Neural progenitor cell (in vitro differentiated cells): ENCODE data around the gene RNF126. TPM values are rescaled to one million over a fixed set of nuclear protein-coding genes. Genes with fewer than 3 reads are reported as not detected.

Experiments used
- DNase-seq: peaks from one replicate; pipeline ENCODE4 v3.0.0-alpha.2; 2016; ENCODE audit warnings: low spot score
- H2AFZ ChIP-seq: fragments of 200-600 bp; sonication (generic); replicated peaks from 2 replicates; pipeline ENCODE4 v1.6.1; 2016; ENCODE audit warnings: antibody characterized with exemption
- H3F3A ChIP-seq: fragments of 200-600 bp; sonication (generic); 2 replicates; pipeline ENCODE4 v1.6.1; 2016; ENCODE audit warnings: antibody characterized with exemption, low read depth
- H3K27ac ChIP-seq: fragments of 200-600 bp; sonication (generic); 2 replicates; pipeline ENCODE4 v1.5.1; 2016; ENCODE audit warnings: mild to moderate bottlenecking
- H3K27me3 ChIP-seq: fragments of 200-600 bp; sonication (generic); 2 replicates; pipeline ENCODE4 v1.6.1; 2016; ENCODE audit warnings: mild to moderate bottlenecking, moderate library complexity
- H3K36me3 ChIP-seq: fragments of 200-600 bp; sonication (generic); 2 replicates; pipeline ENCODE4 v1.5.1; 2016
- H3K4me1 ChIP-seq: fragments of 200-600 bp; sonication (generic); 2 replicates; pipeline ENCODE4 v1.6.1; 2016; ENCODE audit warnings: mixed run types
- H3K4me2 ChIP-seq: fragments of 200-600 bp; sonication (generic); 2 replicates; pipeline ENCODE4 v1.6.1; 2016
- H3K4me3 ChIP-seq: fragments of 200-600 bp; sonication (generic); 2 replicates; pipeline ENCODE4 v1.5.1; 2016
- H3K79me2 ChIP-seq: fragments of 200-600 bp; sonication (generic); 2 replicates; pipeline ENCODE4 v1.6.1; 2016; ENCODE audit warnings: low read depth
- H3K9ac ChIP-seq: fragments of 200-600 bp; sonication (generic); 2 replicates; pipeline ENCODE4 v1.6.1; 2016
- H3K9me3 ChIP-seq: fragments of 200-600 bp; sonication (generic); 2 replicates; pipeline ENCODE4 v1.5.1; 2016; ENCODE audit warnings: low read depth
- H4K20me1 ChIP-seq: fragments of 200-600 bp; sonication (generic); 2 replicates; pipeline ENCODE4 v1.6.1; 2016; ENCODE audit warnings: low read depth
- H3K27ac Mint-ChIP-seq: 3 replicates; pipeline ENCODE4 v1.8.0; 2021; ENCODE audit warnings: mixed read lengths
- H3K27me3 Mint-ChIP-seq: 2 replicates; pipeline ENCODE4 v1.8.0; 2022; ENCODE audit warnings: low read depth, mild to moderate bottlenecking, inconsistent platforms, moderate library complexity, mixed read lengths; ENCODE audit not compliant: insufficient read depth
- H3K36me3 Mint-ChIP-seq: 3 replicates; pipeline ENCODE4 v1.8.0; 2021; ENCODE audit warnings: mixed read lengths
- H3K4me1 Mint-ChIP-seq: 3 replicates; pipeline ENCODE4 v1.8.0; 2021; ENCODE audit warnings: mixed read lengths
- H3K4me3 Mint-ChIP-seq: 3 replicates; pipeline ENCODE4 v1.8.0; 2021; ENCODE audit warnings: mild to moderate bottlenecking, moderate library complexity, mixed read lengths
- H3K9me3 Mint-ChIP-seq: 3 replicates; pipeline ENCODE4 v1.8.0; 2020; ENCODE audit warnings: mixed read lengths
- EZH2 ChIP-seq: fragments of 200-600 bp; sonication (generic); IDR thresholded peaks from 2 replicates; pipeline ENCODE4 v1.6.1; 2017; ENCODE audit warnings: antibody characterized with exemption, mild to moderate bottlenecking, moderate library complexity
- EZH2phosphoT487 ChIP-seq: fragments of 200-600 bp; sonication (generic); IDR thresholded peaks from 2 replicates; pipeline ENCODE4 v1.6.1; 2017; ENCODE audit warnings: antibody characterized with exemption
- total RNA-seq: library from RNA; depleted of rRNA; stranded (reverse); fragments of >200 nt; gene quantifications from 2 replicates; pipeline ENCODE4 v1.2.3, GENCODE V29; 2015; ENCODE audit warnings: low replicate concordance
- TF ChIP-seq, protein P1 (sequence below): fragments of 200-600 bp; sonication (generic); IDR thresholded peaks from 2 replicates; pipeline ENCODE4 v1.5.1; 2017; ENCODE audit warnings: antibody characterized with exemption, mild to moderate bottlenecking

Gene RNF126
- total RNA-seq, 1 donor from 2014 or later = 9.7 TPM

DNA sequence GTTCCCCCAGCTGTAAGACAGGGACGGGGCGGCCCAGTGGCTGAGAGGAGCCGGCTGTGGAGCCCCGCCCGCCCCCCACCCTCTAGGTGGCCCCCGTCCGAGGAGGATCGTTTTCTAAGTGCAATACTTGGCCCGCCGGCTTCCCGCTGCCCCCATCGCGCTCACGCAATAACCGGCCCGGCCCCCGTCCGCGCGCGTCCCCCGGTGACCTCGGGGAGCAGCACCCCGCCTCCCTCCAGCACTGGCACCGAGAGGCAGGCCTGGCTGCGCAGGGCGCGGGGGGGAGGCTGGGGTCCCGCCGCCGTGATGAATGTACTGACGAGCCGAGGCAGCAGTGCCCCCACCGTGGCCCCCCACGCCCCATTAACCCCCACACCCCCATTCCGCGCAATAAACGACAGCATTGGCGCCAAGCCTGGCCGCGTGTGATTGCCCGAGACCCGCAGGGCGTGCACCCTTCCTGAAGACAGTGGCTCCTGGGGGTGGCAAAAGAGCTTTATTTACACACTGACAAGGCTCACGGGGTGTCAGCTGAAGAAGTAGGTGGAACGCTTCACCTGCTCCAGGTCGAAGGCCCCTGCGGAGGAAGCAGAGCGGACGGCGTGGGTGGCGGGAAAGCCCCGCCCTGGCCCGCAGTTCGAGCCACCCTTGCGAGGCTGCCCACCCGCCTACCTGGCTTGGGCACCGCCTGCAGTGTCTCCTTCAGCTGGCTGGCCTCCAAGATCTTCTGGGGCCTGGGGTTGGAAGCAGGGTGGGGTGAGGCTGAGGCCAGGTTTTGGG is 46.1 kb downstream of the RNF126 start:
- no peak overlapping the region for H3K4me3 Mint-ChIP-seq
- H3K9me3 Mint-ChIP-seq = no peaks in the 10 kb centered on the region
- no peak for DNase-seq
- H3K36me3 ChIP-seq = no peaks in the 10 kb centered on the region
- H3K36me3 Mint-ChIP-seq = peaks cover 17% of the 10 kb centered on the region
- H3F3A ChIP-seq = no peaks in the 10 kb centered on the region
- no peaks in the 10 kb centered on the region for H3K79me2 ChIP-seq
- no peaks in the 10 kb centered on the region for H4K20me1 ChIP-seq
- H3K4me2 ChIP-seq = no peak overlapping the region
- H3K27ac ChIP-seq = no peak overlapping the region
- no peak overlapping the region for H3K9ac ChIP-seq
- no peaks in the 10 kb centered on the region for H3K27me3 ChIP-seq
- H3K27me3 Mint-ChIP-seq = peaks cover 3% of the 10 kb centered on the region
- H3K9me3 ChIP-seq = no peaks in the 10 kb centered on the region
- H2AFZ ChIP-seq = no peak overlapping the region
- H3K4me3 ChIP-seq = no peak overlapping the region
- H3K4me1 ChIP-seq = no peaks in the 10 kb centered on the region
- H3K4me1 Mint-ChIP-seq = no peaks in the 10 kb centered on the region
- TF ChIP-seq, protein P1, sequence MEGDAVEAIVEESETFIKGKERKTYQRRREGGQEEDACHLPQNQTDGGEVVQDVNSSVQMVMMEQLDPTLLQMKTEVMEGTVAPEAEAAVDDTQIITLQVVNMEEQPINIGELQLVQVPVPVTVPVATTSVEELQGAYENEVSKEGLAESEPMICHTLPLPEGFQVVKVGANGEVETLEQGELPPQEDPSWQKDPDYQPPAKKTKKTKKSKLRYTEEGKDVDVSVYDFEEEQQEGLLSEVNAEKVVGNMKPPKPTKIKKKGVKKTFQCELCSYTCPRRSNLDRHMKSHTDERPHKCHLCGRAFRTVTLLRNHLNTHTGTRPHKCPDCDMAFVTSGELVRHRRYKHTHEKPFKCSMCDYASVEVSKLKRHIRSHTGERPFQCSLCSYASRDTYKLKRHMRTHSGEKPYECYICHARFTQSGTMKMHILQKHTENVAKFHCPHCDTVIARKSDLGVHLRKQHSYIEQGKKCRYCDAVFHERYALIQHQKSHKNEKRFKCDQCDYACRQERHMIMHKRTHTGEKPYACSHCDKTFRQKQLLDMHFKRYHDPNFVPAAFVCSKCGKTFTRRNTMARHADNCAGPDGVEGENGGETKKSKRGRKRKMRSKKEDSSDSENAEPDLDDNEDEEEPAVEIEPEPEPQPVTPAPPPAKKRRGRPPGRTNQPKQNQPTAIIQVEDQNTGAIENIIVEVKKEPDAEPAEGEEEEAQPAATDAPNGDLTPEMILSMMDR = no peak
- TF ChIP-seq EZH2 (no peak), EZH2phosphoT487 (no peak)
- H3K27ac Mint-ChIP-seq = no peak overlapping the region

DNA sequence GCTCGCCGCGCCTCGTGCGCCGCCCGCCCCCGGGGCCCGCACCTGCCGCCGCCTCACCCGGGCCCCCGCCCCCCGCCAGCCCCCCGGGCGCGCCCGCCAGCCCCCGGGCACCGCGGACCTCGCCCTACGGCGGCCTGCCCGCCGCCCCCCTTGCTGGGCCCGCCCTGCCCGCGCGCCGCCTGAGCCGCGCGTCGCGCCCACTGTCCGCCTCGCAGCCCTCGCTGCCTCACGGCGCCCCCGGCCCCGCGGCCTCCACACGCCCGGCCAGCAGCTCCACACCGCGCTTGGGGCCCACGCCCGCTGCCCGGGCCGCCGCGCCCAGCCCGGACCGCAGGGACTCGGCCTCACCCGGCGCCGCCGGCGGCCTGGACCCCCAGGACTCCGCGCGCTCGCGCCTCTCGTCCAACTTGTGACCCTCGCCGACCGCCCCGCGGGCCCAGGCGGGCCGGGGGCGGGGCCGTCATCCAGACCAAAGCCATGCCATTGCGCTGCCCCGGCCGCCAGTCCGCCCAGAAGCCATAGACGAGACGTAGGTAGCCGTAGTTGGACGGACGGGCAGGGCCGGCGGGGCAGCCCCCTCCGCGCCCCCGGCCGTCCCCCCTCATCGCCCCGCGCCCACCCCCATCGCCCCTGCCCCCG is 46.8 kb downstream of the RNF126 start:
- no peaks in the 10 kb centered on the region for H3K27me3 ChIP-seq
- H3K4me2 ChIP-seq = no peak overlapping the region
- no peak overlapping the region for H3K9ac ChIP-seq
- no peaks in the 10 kb centered on the region for H3F3A ChIP-seq
- no peak overlapping the region for H3K27ac Mint-ChIP-seq
- H3K4me3 Mint-ChIP-seq = no peak overlapping the region
- peaks cover 3% of the 10 kb centered on the region for H3K27me3 Mint-ChIP-seq
- no peaks in the 10 kb centered on the region for H4K20me1 ChIP-seq
- no peaks in the 10 kb centered on the region for H3K9me3 Mint-ChIP-seq
- no peaks in the 10 kb centered on the region for H3K36me3 ChIP-seq
- H3K79me2 ChIP-seq = no peaks in the 10 kb centered on the region
- no peak overlapping the region for H2AFZ ChIP-seq
- H3K4me3 ChIP-seq = no peak overlapping the region
- no peak for TF ChIP-seq EZH2
- TF ChIP-seq, protein P1 = no peak
- no peak for TF ChIP-seq EZH2phosphoT487
- no peaks in the 10 kb centered on the region for H3K4me1 ChIP-seq
- no peak for DNase-seq
- H3K36me3 Mint-ChIP-seq = peaks cover 17% of the 10 kb centered on the region
- H3K27ac ChIP-seq = no peak overlapping the region
- no peaks in the 10 kb centered on the region for H3K9me3 ChIP-seq
- H3K4me1 Mint-ChIP-seq = peaks cover 2% of the 10 kb centered on the region

DNA sequence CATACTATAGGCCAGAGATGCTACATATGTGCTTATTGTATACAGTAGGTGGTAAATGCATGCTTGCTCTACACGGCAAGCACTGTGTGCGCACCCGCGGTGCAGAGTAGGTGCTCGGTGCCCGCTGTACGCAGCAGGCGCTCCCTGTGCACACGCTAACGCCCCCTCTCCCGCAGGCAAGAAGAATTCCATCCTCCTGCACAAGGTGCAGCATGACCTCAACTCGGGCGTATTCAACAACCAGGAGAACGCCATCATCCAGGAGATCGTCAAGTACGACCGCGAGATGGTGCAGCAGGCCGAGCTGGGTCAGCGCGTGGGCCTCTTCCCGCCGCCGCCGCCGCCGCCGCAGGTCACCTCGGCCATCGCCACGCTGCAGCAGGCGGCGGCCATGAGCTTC is 47.4 kb downstream of the RNF126 start:
- no peaks in the 10 kb centered on the region for H4K20me1 ChIP-seq
- Mint-ChIP-seq H3K4me1 (peaks cover 6% of the 10 kb centered on the region), H3K4me3 (no peak overlapping the region), H3K27me3 (peaks cover 7% of the 10 kb centered on the region), H3K9me3 (no peaks in the 10 kb centered on the region), H3K27ac (no peak overlapping the region), H3K36me3 (peaks cover 17% of the 10 kb centered on the region)
- no peak overlapping the region for H3K4me3 ChIP-seq
- no peaks in the 10 kb centered on the region for H3K9me3 ChIP-seq
- no peak overlapping the region for H3K27ac ChIP-seq
- no peaks in the 10 kb centered on the region for H3K27me3 ChIP-seq
- no peaks in the 10 kb centered on the region for H3F3A ChIP-seq
- no peak overlapping the region for H3K4me2 ChIP-seq
- H3K79me2 ChIP-seq = no peaks in the 10 kb centered on the region
- no peak for TF ChIP-seq EZH2phosphoT487
- no peak for TF ChIP-seq EZH2
- TF ChIP-seq, protein P1 = no peak
- H3K36me3 ChIP-seq = no peaks in the 10 kb centered on the region
- DNase-seq = no peak
- no peaks in the 10 kb centered on the region for H3K4me1 ChIP-seq
- H3K9ac ChIP-seq = no peak overlapping the region
- H2AFZ ChIP-seq = no peak overlapping the region
